ENCODE measurements around the gene SETDB2. TPM values are rescaled to one million over a fixed set of nuclear protein-coding genes. Genes with fewer than 3 reads are reported as not detected.

The SETDB2 gene
- total and polyA plus RNA-seq, 2 of the 13 experiments (the other 11 are each of a cell fraction or from before 2014, with no cell fraction given): 8.1 to 8.7 TPM

DNA sequence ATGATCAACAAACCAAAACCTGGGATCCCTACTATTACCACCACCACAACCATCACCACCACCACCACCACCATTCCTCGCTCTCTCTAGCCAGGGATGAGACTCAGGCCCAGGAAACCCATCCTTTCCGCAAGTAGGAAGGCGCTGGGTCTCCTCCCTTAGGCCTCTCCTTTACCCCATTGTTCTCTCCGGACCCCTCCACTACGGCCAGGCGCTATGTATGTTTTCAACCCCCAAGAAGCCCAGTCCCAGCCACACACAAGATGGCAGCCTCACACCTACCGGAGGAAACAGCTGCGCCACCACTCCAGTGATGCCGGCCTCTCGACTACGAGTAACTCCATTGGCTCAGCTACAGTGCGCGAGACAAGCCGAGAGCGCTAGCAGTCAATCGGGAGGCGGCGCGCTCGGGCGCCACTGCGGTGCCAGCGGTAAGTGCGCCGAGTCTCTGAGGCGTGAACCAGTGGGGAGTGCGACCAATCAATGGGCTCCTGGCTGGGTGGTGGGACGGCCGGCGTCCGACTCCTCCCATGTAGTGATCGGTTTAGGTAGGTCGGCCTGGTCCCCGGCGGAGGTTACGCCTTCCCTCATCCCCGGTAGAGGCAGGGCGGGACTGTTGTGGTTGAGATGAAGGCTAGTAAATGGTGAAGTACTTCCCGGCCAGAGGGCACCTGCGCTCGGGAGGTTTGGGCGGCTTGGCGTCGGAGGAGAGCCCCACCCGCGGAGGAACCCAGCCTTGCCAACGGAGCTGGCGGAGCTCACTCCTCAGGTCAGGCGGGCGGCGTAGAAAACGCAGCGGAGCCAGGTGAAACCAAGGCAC lies at the start of gene SETDB2, which contains the start of gene CAB39L (continued):
- TF ChIP-seq, protein P1, sequence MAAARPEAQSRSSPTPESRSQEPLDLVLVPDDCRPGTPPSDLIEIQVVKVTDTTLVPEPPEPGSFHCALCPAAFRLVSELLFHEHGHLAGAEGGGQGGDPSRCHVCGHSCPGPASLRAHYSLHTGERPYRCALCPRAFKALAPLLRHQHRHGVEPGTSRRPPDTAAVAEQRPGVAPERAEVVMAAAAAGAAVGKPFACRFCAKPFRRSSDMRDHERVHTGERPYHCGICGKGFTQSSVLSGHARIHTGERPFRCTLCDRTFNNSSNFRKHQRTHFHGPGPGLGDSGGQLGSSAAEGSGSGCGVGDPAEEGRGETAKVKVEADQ (CRISPR knock-in tag; IDR thresholded peaks at IDR 0.05; ENCODE audit: borderline replicate concordance): peak; percentile 100
- 0 out of 2 replicates have a peak, but pooled peaks have one; percentile 58 for TF ChIP-seq TBP (CRISPR knock-in tag; IDR thresholded peaks at IDR 0.05)
- TF ChIP-seq KMT2B (CRISPR knock-in tag; IDR thresholded peaks at IDR 0.05): peak; percentile 94
- peak; percentile 61 for TF ChIP-seq AGO1 (IDR thresholded peaks at IDR 0.05; ENCODE audit: low read depth, low read length, poor library complexity, severe bottlenecking)
- 0 out of 2 replicates have a peak, but pooled peaks have one; percentile 19 for TF ChIP-seq ZNF674 (CRISPR knock-in tag; IDR thresholded peaks at IDR 0.05; ENCODE audit: low read depth)
- peak; percentile 83; the same call in 1 of the 2 replicates for TF ChIP-seq ZNF350 (CRISPR knock-in tag; IDR thresholded peaks at IDR 0.05; ENCODE audit: borderline replicate concordance, low read depth)
- no peak; the same call in 1 of the 2 replicates for TF ChIP-seq ZBTB38 (CRISPR knock-in tag; IDR thresholded peaks at IDR 0.05)
- 0 out of 2 replicates have a peak, but pooled peaks have one; percentile 65 for TF ChIP-seq CBFB (CRISPR knock-in tag; IDR thresholded peaks at IDR 0.05)
- TF ChIP-seq XBP1 (CRISPR knock-in tag; IDR thresholded peaks at IDR 0.05): no peak
- no peak for TF ChIP-seq ZNF446 (CRISPR knock-in tag; IDR thresholded peaks at IDR 0.05)
- TF ChIP-seq, protein P2, sequence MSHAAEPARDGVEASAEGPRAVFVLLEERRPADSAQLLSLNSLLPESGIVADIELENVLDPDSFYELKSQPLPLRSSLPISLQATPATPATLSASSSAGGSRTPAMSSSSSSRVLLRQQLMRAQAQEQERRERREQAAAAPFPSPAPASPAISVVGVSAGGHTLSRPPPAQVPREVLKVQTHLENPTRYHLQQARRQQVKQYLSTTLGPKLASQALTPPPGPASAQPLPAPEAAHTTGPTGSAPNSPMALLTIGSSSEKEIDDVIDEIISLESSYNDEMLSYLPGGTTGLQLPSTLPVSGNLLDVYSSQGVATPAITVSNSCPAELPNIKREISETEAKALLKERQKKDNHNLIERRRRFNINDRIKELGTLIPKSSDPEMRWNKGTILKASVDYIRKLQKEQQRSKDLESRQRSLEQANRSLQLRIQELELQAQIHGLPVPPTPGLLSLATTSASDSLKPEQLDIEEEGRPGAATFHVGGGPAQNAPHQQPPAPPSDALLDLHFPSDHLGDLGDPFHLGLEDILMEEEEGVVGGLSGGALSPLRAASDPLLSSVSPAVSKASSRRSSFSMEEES (CRISPR knock-in tag; IDR thresholded peaks at IDR 0.05): no peak; the same call in 1 of the 2 replicates
- TF ChIP-seq ZFP36 (IDR thresholded peaks at IDR 0.05; ENCODE audit: borderline replicate concordance, low read depth, low read length, partially characterized antibody): no peak
- peak; percentile 27; the same call in 1 of the 2 replicates for TF ChIP-seq ZIK1 (CRISPR knock-in tag; IDR thresholded peaks at IDR 0.05; ENCODE audit: borderline replicate concordance, low read depth)
- TF ChIP-seq JUND (CRISPR knock-in tag; IDR thresholded peaks at IDR 0.05): no peak
- TF ChIP-seq, protein P3, sequence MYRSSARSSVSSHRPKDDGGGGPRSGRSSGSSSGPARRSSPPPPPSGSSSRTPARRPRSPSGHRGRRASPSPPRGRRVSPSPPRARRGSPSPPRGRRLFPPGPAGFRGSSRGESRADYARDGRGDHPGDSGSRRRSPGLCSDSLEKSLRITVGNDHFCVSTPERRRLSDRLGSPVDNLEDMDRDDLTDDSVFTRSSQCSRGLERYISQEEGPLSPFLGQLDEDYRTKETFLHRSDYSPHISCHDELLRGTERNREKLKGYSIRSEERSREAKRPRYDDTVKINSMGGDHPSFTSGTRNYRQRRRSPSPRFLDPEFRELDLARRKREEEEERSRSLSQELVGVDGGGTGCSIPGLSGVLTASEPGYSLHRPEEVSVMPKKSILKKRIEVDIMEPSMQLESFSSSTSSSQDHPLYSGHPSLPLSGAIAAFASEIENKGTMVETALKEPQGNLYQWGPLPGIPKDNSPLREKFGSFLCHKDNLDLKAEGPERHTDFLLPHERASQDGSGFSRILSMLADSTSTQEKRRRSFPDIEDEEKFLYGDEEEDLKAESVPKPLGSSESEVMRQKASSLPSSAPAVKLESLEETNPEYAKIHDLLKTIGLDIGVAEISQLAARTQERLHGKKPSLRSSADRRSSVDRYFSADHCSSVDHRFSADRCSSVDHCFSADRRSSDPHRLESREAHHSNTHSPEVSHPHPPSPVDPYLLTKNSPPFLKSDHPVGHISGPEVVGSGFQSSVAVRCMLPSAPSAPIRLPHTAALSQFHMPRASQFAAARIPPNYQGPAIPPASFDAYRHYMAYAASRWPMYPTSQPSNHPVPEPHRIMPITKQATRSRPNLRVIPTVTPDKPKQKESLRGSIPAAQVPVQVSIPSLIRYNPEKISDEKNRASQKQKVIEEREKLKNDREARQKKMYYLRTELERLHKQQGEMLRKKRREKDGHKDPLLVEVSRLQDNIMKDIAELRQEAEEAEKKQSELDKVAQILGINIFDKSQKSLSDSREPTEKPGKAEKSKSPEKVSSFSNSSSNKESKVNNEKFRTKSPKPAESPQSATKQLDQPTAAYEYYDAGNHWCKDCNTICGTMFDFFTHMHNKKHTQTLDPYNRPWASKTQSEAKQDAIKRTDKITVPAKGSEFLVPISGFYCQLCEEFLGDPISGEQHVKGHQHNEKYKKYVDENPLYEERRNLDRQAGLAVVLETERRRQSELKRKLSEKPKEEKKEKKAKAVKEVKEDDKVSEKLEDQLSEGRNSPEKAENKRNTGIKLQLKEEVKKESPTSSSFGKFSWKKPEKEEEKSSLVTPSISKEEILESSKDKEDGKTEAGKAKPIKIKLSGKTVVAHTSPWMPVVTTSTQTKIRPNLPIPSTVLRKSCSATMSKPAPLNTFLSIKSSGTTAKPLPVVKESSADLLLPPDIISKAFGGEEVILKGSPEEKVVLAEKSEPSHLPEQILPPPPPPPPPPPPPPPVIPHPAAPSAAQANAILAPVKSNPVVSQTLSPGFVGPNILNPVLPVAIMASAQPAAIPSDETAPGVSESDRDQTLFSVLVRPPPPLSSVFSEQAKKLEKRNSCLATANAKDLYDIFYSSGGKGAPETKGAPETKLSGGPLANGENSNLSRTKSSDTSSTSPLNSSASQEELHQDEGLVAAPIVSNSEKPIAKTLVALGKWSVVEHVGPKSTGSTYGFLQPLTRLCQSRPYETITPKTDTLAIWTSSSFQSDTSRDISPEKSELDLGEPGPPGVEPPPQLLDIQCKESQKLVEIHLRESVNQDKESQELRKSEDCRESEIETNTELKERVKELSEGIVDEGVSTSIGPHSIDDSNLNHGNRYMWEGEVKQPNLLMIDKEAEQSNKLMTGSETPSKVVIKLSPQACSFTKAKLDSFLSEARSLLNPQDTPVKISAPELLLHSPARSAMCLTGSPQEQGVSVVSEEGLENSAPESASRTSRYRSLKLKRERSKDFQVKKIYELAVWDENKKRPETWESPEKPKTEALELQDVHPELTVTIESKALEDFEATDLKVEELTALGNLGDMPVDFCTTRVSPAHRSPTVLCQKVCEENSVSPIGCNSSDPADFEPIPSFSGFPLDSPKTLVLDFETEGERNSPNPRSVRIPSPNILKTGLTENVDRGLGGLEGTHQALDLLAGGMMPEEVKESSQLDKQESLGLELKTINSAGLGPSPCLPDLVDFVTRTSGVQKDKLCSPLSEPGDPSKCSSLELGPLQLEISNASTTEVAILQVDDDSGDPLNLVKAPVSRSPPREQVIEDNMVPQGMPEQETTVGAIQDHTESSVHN (CRISPR knock-in tag; IDR thresholded peaks at IDR 0.05): no peak
- no peak for TF ChIP-seq AHR (CRISPR knock-in tag; IDR thresholded peaks at IDR 0.05)
- no peak for TF ChIP-seq ISX (CRISPR knock-in tag; conservative IDR thresholded peaks at IDR 0.05)
- peak; percentile 14; the same call in 1 of the 2 replicates for TF ChIP-seq ZNF124 (CRISPR knock-in tag; IDR thresholded peaks at IDR 0.05)
- peak; percentile 94; the same call in 1 of the 2 replicates for TF ChIP-seq ZNF816 (CRISPR knock-in tag; IDR thresholded peaks at IDR 0.05; ENCODE audit: borderline replicate concordance)
